Muscle of leg (tissue), 11 donors: ENCODE data around the gene CAP2. TPM values are rescaled to one million over a fixed set of nuclear protein-coding genes. Genes with fewer than 3 reads are reported as not detected.

Source experiments
- DNase-seq: peaks from one replicate; pipeline ENCODE4 v3.0.0; 2013
- H3K27ac ChIP-seq: one replicate; pipeline ENCODE4 v1.5.1; 2013; ENCODE audit warnings: mild to moderate bottlenecking, low read length, control low read depth
- H3K27me3 ChIP-seq: one replicate; pipeline ENCODE4 v1.6.1; 2013; ENCODE audit warnings: low read length; ENCODE audit not compliant: control insufficient read depth, insufficient read depth
- H3K36me3 ChIP-seq: one replicate; pipeline ENCODE4 v1.6.1; 2013; ENCODE audit warnings: low read length; ENCODE audit not compliant: control insufficient read depth, insufficient read depth
- H3K4me1 ChIP-seq: one replicate; pipeline ENCODE4 v1.6.1; 2013; ENCODE audit warnings: low read length; ENCODE audit not compliant: control insufficient read depth, insufficient read depth
- H3K4me3 ChIP-seq: one replicate; pipeline ENCODE4 v1.5.1; 2013; ENCODE audit warnings: low read length, control low read depth
- H3K9me3 ChIP-seq: replicated peaks from 2 replicates; pipeline ENCODE4 v1.6.1; 2013; ENCODE audit warnings: low read depth, low read length; ENCODE audit not compliant: control insufficient read depth
- WGBS: methylation state at CpG from one replicate; pipeline ENCODE4 v1.1.5; 2013; ENCODE audit warnings: missing lambda C conversion rate; ENCODE audit not compliant: insufficient coverage; 5-methylcytosine and 5-hydroxymethylcytosine counted together
- polyA plus RNA-seq, 8 donors: library from polyadenylated mRNA; unstranded; fragments of 120-200 nt; gene quantifications; one replicate each; pipeline versions ENCODE4 v1.2.1 to v1.2.3, GENCODE V29; 2013; ENCODE audit warnings: inconsistent platforms in 1 of 8, low replicate concordance in 1 of 8; ENCODE audit not compliant: insufficient read length in 8 of 8, insufficient read depth in 1 of 8
- total RNA-seq: library from RNA; stranded (reverse); fragments of 120-200 nt; gene quantifications from one replicate; pipeline ENCODE4 v1.2.4, GENCODE V29; 2013

CAP2 gene
- total and polyA plus RNA-seq, 9 donors = 56.3 to 201 (median 148) TPM

GRCh38 chr6:17478223-17478907 is 85.0 kb downstream of the CAP2 start:
- no peaks in the 10 kb centered on the region for H3K36me3 ChIP-seq
- no peak overlapping the region for H3K4me3 ChIP-seq
- no peaks in the 10 kb centered on the region for H3K9me3 ChIP-seq
- DNase-seq = no peak
- H3K4me1 ChIP-seq = peaks cover 13% of the 10 kb centered on the region
- 83% methylated on average over 3 of the region's 7 CpGs for WGBS
- no peaks in the 10 kb centered on the region for H3K27me3 ChIP-seq
- H3K27ac ChIP-seq = no peak overlapping the region

GRCh38 chr6:17478946-17479345 is 85.6 kb downstream of the CAP2 start:
- 92% methylated on average over 7 of the region's 7 CpGs for WGBS
- H3K4me3 ChIP-seq = no peak overlapping the region
- DNase-seq = no peak
- no peaks in the 10 kb centered on the region for H3K27me3 ChIP-seq
- H3K36me3 ChIP-seq = no peaks in the 10 kb centered on the region
- H3K9me3 ChIP-seq = no peaks in the 10 kb centered on the region
- peaks cover 16% of the 10 kb centered on the region for H3K4me1 ChIP-seq
- no peak overlapping the region for H3K27ac ChIP-seq

DNA sequence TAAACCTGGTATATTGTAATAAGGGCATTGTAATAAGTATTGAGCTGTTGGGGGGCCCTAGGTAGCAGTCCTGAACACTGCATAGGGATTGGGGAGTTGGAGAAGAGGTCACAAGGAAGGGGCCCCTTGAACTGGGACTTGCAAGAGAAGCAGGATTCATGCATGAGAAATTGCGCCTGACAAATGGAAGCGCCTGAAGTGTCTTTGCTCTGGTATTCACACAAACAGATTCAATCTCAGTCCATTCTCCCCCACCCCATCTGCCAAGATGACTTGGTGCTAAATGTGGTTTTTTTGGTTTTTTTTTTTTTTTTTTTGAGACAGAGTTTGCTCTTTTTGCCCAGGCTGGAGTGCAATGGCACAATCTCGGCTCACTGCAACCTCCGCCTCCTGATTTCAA is 87.1 kb downstream of the CAP2 start:
- Histone ChIP-seq H3K36me3 (no peaks in the 10 kb centered on the region), H3K27ac (no peak overlapping the region), H3K4me3 (no peak overlapping the region), H3K27me3 (no peaks in the 10 kb centered on the region), H3K9me3 (no peaks in the 10 kb centered on the region), H3K4me1 (peaks cover 23% of the 10 kb centered on the region)
- no CpG with 5 or more reads among the region's 4 CpGs for WGBS
- no peak for DNase-seq

DNA sequence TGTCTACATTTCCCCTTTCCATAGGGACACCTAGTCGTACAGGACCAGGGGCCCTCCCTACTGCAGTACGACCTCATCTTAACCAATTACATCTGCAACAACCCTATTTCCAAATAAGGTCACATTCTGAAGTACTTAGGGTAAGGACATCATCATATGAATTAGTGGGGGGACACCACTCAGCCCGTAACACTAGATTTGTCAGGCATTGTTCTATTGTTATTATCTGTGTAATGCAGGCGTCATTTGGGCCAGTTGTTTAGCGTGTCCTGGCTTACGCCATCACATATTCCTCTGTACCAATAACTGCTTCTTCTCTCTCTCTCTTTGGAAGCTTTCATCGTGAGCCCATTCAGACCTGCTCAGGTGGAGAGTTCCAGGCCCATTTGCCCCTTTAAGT is 89.3 kb downstream of the CAP2 start:
- peaks cover 3% of the 10 kb centered on the region for H3K36me3 ChIP-seq
- H3K9me3 ChIP-seq = no peaks in the 10 kb centered on the region
- H3K27me3 ChIP-seq = no peaks in the 10 kb centered on the region
- no peak for DNase-seq
- no peak overlapping the region for H3K4me3 ChIP-seq
- peaks cover 24% of the 10 kb centered on the region for H3K4me1 ChIP-seq
- WGBS = 83% methylated on average over 3 of the region's 7 CpGs
- H3K27ac ChIP-seq = peak overlapping the region; percentile 73

- peaks cover 4% of the 10 kb centered on the region for H3K36me3 ChIP-seq
- DNase-seq = no peak
- peaks cover 24% of the 10 kb centered on the region for H3K4me1 ChIP-seq
- WGBS = 88% methylated on average over 9 of the region's 11 CpGs
- H3K27ac ChIP-seq = peak overlapping the region; percentile 73
- no peaks in the 10 kb centered on the region for H3K27me3 ChIP-seq
- no peaks in the 10 kb centered on the region for H3K9me3 ChIP-seq
- H3K4me3 ChIP-seq = no peak overlapping the region
These were observed 90.1 kb downstream of the CAP2 start for GRCh38 chr6:17483391-17484016.

DNA sequence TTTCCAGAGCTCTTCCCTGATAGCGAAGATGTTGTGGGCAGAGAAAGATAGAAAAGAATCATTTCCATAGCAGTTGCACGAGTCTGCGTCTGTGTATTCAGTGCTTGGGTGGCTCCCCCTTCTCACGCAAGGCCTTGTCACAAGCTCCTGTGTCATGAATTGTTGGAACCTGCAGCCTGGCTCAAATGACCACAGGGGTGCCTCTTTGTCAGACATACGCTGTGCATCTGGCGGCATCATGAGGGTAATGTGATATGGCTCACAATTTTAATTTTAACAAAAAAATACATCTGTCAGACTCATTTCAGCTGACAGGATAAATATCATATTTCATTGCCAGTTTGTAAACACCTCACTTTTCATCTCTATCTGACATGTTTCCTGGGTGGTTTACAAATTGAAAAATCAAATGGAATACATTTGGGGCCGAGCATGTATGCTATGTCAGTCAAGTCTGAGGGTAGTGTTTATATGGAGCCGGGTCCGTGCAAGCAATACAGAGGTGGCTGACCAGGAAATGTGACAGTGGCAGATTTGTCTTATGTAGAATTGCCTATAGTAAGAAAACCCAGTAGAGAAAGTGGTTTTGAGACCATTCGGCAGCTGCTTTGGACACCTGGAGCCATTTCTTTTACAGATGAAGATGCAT is 90.9 kb downstream of the CAP2 start:
- 62% methylated on average over 6 of the region's 10 CpGs for WGBS
- peak; percentile 48 for DNase-seq
- peak overlapping the region; percentile 73 for H3K27ac ChIP-seq
- H3K27me3 ChIP-seq = no peaks in the 10 kb centered on the region
- H3K9me3 ChIP-seq = no peaks in the 10 kb centered on the region
- H3K4me3 ChIP-seq = no peak overlapping the region
- H3K36me3 ChIP-seq = peaks cover 4% of the 10 kb centered on the region
- peaks cover 24% of the 10 kb centered on the region for H3K4me1 ChIP-seq

- Histone ChIP-seq H3K4me1 (peaks cover 27% of the 10 kb centered on the region), H3K27ac (no peak overlapping the region), H3K9me3 (no peaks in the 10 kb centered on the region), H3K27me3 (no peaks in the 10 kb centered on the region), H3K36me3 (peaks cover 4% of the 10 kb centered on the region), H3K4me3 (no peak overlapping the region)
- WGBS = 83% methylated on average over 1 of the region's 4 CpGs
- DNase-seq = no peak
These were observed 91.8 kb downstream of the CAP2 start for GRCh38 chr6:17485181-17485580.

- Histone ChIP-seq H3K27ac (no peak overlapping the region), H3K36me3 (peaks cover 4% of the 10 kb centered on the region), H3K9me3 (no peaks in the 10 kb centered on the region), H3K4me1 (peaks cover 34% of the 10 kb centered on the region), H3K4me3 (no peak overlapping the region), H3K27me3 (no peaks in the 10 kb centered on the region)
- DNase-seq = no peak
- WGBS = no CpG with 5 or more reads among the region's 2 CpGs
These were observed 92.6 kb downstream of the CAP2 start for GRCh38 chr6:17485946-17486345.

DNA sequence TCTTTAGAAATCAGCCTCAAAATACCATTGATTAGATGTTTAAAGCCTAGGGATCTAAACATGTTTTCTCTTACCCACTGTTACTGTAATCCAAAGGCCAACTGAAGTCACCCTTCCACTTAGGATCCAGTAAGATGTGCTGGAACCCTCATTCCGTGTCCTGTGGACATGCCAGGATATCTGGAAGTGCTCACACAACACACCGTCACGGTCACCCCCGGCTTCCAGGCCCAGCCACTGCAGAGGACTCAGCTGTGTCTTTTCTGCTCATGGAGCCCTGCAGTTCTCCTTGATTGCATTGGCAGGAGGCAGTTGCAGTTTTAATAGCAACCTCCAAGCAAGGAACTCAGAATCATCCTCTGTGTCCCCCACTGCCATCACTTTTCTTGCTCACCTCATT is 93.3 kb downstream of the CAP2 start:
- no peak for DNase-seq
- Histone ChIP-seq H3K9me3 (no peaks in the 10 kb centered on the region), H3K4me1 (peaks cover 38% of the 10 kb centered on the region), H3K27me3 (no peaks in the 10 kb centered on the region), H3K36me3 (peaks cover 4% of the 10 kb centered on the region), H3K27ac (no peak overlapping the region), H3K4me3 (no peak overlapping the region)
- 80% methylated on average over 4 of the region's 4 CpGs for WGBS

DNA sequence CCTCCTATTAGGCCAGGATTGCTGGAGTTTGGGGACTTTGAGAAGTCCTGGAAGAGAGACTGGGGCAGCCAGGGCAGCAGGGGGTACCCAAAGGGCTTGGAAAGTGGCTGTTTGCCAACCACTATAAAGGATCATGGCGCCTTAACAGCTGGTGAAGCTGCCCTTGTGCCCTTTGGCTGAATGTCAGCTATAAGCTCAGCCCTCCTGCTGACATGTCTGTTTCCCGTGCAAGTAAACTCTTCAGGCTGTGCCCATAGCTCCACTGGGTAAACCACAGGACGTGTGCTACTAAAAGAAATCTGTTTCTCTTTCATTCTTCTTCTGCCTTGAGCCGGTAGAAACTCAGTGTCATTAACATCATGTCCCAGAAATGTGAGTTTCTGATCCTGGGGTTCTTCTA is 97.3 kb downstream of the CAP2 start:
- Histone ChIP-seq H3K27me3 (no peaks in the 10 kb centered on the region), H3K27ac (peak overlapping the region; percentile 80), H3K9me3 (no peaks in the 10 kb centered on the region), H3K4me3 (no peak overlapping the region), H3K36me3 (peaks cover 15% of the 10 kb centered on the region), H3K4me1 (peaks cover 28% of the 10 kb centered on the region)
- 53% methylated on average over 4 of the region's 4 CpGs for WGBS
- DNase-seq = peak; percentile 74
